Measurements from ENCODE around the gene SLC22A1. TPM values are rescaled to one million over a fixed set of nuclear protein-coding genes. Genes with fewer than 3 reads are reported as not detected.

SLC22A1 gene
- total and polyA plus RNA-seq, 2 of the 13 experiments (the other 11 are each of a cell fraction or from before 2014, with no cell fraction given) = 0.80 to 0.87 TPM

DNA sequence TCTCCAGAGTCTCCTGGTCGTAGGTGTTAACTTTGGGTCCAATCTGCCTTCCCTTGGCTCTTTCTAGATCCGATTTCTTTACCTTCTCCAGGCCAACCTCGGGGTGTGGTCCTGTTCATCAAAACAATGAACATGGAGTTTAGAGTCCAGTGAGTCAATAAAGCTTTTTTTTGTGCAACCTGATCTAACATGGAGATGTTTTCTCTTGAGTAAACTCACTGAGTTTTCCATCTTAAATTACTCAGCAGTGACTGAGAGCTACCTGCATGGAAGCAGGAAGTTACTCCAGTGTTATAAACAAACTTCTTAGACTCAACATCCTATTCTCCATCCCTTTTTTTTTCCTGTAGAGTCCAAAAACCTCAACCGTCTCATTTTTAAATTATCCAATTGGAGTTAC is 14.9 kb upstream of the SLC22A1 start (continued):
- TF ChIP-seq SAP130 (CRISPR knock-in tag; IDR thresholded peaks at IDR 0.05; ENCODE audit: low read depth) (0 out of 2 replicates have a peak, but pooled peaks have one; percentile 11), SNAPC2 (CRISPR knock-in tag; IDR thresholded peaks at IDR 0.05) (no peak), SOX5 (CRISPR knock-in tag; IDR thresholded peaks at IDR 0.05; ENCODE audit: borderline replicate concordance) (peak; percentile 57; the same call in 1 of the 2 replicates), ATM (IDR thresholded peaks at IDR 0.05; ENCODE audit: borderline replicate concordance) (no peak), ZBTB40 (IDR thresholded peaks at IDR 0.05) (0 out of 2 replicates have a peak, but pooled peaks have one; percentile 36), ZBTB40 (CRISPR knock-in tag; IDR thresholded peaks at IDR 0.05) (peak; percentile 37; the same call in 1 of the 2 replicates)
- TF ChIP-seq, protein P1, sequence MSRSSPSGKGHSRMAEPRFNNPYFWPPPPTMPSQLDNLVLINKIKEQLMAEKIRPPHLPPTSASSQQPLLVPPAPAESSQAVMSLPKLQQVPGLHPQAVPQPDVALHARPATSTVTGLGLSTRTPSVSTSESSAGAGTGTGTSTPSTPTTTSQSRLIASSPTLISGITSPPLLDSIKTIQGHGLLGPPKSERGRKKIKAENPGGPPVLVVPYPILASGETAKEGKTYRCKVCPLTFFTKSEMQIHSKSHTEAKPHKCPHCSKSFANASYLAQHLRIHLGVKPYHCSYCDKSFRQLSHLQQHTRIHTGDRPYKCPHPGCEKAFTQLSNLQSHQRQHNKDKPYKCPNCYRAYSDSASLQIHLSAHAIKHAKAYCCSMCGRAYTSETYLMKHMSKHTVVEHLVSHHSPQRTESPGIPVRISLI (CRISPR knock-in tag; IDR thresholded peaks at IDR 0.05; ENCODE audit: borderline replicate concordance) = 0 out of 2 replicates have a peak, but pooled peaks have one; percentile 25
- TF ChIP-seq, protein P2, sequence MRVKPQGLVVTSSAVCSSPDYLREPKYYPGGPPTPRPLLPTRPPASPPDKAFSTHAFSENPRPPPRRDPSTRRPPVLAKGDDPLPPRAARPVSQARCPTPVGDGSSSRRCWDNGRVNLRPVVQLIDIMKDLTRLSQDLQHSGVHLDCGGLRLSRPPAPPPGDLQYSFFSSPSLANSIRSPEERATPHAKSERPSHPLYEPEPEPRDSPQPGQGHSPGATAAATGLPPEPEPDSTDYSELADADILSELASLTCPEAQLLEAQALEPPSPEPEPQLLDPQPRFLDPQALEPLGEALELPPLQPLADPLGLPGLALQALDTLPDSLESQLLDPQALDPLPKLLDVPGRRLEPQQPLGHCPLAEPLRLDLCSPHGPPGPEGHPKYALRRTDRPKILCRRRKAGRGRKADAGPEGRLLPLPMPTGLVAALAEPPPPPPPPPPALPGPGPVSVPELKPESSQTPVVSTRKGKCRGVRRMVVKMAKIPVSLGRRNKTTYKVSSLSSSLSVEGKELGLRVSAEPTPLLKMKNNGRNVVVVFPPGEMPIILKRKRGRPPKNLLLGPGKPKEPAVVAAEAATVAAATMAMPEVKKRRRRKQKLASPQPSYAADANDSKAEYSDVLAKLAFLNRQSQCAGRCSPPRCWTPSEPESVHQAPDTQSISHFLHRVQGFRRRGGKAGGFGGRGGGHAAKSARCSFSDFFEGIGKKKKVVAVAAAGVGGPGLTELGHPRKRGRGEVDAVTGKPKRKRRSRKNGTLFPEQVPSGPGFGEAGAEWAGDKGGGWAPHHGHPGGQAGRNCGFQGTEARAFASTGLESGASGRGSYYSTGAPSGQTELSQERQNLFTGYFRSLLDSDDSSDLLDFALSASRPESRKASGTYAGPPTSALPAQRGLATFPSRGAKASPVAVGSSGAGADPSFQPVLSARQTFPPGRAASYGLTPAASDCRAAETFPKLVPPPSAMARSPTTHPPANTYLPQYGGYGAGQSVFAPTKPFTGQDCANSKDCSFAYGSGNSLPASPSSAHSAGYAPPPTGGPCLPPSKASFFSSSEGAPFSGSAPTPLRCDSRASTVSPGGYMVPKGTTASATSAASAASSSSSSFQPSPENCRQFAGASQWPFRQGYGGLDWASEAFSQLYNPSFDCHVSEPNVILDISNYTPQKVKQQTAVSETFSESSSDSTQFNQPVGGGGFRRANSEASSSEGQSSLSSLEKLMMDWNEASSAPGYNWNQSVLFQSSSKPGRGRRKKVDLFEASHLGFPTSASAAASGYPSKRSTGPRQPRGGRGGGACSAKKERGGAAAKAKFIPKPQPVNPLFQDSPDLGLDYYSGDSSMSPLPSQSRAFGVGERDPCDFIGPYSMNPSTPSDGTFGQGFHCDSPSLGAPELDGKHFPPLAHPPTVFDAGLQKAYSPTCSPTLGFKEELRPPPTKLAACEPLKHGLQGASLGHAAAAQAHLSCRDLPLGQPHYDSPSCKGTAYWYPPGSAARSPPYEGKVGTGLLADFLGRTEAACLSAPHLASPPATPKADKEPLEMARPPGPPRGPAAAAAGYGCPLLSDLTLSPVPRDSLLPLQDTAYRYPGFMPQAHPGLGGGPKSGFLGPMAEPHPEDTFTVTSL (CRISPR knock-in tag; IDR thresholded peaks at IDR 0.05; ENCODE audit: borderline replicate concordance) = 0 out of 2 replicates have a peak, but pooled peaks have one; percentile 14

All from HepG2 (cell line).